Measurements from ENCODE around the gene RAB4B. TPM values are rescaled to one million over a fixed set of nuclear protein-coding genes. Genes with fewer than 3 reads are reported as not detected.

RAB4B gene
- total and polyA plus RNA-seq, 2 of the 13 experiments (the other 11 are each of a cell fraction or from before 2014, with no cell fraction given): 3.3 to 5.4 TPM

DNA sequence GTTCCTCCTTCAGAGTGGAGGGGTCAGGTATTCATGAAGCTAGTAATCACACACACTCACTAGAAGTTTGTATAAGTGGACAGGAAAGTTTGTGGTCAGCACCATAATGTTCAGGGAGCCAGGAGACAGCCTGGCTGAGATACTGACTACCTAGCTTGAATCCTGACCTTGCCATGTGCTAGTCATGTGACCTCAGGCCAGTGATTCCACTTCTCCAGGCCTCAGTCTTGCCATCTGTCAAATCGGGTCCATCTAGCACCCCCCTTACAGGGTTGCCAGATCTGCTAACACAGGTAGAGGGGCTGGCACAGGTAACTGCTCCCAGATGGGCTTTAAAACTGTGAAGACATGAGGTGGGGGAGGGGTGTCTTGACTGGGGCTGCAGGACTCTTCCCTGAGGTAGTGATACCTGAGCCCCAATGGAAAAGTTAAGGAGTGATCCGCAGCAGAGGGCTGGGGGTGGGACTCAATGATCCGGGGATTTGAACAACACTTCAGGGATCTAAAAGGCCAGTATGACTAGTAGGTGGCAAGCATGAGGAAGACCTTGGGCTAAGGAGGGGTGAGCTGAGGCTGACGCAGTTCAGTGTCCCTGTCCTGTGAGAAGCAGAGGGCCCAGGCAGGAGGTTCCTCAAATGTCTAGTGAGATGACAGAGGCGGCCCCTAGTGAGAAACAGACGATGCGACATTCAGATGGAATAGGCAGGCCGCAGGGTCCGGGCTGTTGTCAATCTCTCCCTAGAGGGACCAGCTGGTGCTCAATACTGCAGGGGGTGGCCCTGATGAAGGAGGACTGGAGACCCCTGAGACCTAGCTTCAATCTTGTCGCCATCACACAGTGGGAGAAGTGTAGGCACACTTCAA is 36.3 kb upstream of the RAB4B start:
- intact Hi-C loops (cut with micrococcal nuclease; ENCODE audit: unreplicated experiment): no loop called here
- ATAC-seq (no peak), FAIRE-seq (no peak), DNase-seq (ENCODE audit: low spot score) (no peak)
- ChIA-PET CTCF (ENCODE audit: low intra/inter-chr PET ratio, low total read pairs) (no interaction called here), POLR2A (interaction anchor here (0.6 to 2.3 kb wide), 6 partner anchors 8 to 53 kb away, joined by 3 to 8 read pairs (median 3); partner anchors contain the start of genes ACTMAP, COQ8B, ITPKC and RAB4B)
- no peaks in the 10 kb centered on the region for H3K79me2 ChIP-seq (ENCODE audit: insufficient read depth, low read length)
- no peak overlapping the region for H3K4me3 ChIP-seq (replicated peaks in 1 of 3; ENCODE audit: insufficient read depth in 1 of 3, low read depth in 2 of 3, low read length in 3 of 3)
- H3K27ac ChIP-seq (ENCODE audit: extremely low read length, insufficient read depth, low read length): no peak overlapping the region
- no peak overlapping the region for H2AFZ ChIP-seq (ENCODE audit: low read length)
- H3K9ac ChIP-seq (ENCODE audit: insufficient read depth, low read depth, low read length): no peak overlapping the region
- in situ Hi-C loops (cut with HindIII; ENCODE audit: extremely low pct_ligation_motif_present, low pct_unique_long_range_greater_than_20kb): no loop called here
- peaks cover 8 to 26% of the 10 kb centered on the region in 2 experiments for H3K36me3 ChIP-seq (replicated peaks in 1 of 2; ENCODE audit: control insufficient read depth in 1 of 2, insufficient read depth in 2 of 2, low read length in 2 of 2)
- H3K9me3 ChIP-seq (ENCODE audit: low read length): no peaks in the 10 kb centered on the region
- H3K4me2 ChIP-seq (ENCODE audit: low read depth, low read length): no peak overlapping the region
- H3K27me3 ChIP-seq (ENCODE audit: control insufficient read depth in 1 of 2, insufficient read depth in 2 of 2, low read length in 2 of 2): no peaks in the 10 kb centered on the region
- H3K4me1 ChIP-seq (ENCODE audit: insufficient read depth, low read length): peaks cover 23% of the 10 kb centered on the region
- TF ChIP-seq ZNF788 (CRISPR knock-in tag; IDR thresholded peaks at IDR 0.05; ENCODE audit: borderline replicate concordance): no peak
- no peak for TF ChIP-seq ZNF263 (CRISPR knock-in tag; IDR thresholded peaks at IDR 0.05)
- TF ChIP-seq RBM22 (optimal IDR thresholded peaks at IDR 0.05; ENCODE audit: low read length): peak; percentile 35
- TF ChIP-seq ZNF629 (CRISPR knock-in tag; conservative IDR thresholded peaks at IDR 0.05): peak; percentile 65
- TF ChIP-seq, protein P1, sequence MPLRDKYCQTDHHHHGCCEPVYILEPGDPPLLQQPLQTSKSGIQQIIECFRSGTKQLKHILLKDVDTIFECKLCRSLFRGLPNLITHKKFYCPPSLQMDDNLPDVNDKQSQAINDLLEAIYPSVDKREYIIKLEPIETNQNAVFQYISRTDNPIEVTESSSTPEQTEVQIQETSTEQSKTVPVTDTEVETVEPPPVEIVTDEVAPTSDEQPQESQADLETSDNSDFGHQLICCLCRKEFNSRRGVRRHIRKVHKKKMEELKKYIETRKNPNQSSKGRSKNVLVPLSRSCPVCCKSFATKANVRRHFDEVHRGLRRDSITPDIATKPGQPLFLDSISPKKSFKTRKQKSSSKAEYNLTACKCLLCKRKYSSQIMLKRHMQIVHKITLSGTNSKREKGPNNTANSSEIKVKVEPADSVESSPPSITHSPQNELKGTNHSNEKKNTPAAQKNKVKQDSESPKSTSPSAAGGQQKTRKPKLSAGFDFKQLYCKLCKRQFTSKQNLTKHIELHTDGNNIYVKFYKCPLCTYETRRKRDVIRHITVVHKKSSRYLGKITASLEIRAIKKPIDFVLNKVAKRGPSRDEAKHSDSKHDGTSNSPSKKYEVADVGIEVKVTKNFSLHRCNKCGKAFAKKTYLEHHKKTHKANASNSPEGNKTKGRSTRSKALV (CRISPR knock-in tag; IDR thresholded peaks at IDR 0.05): no peak
- 0 out of 2 replicates have a peak, but pooled peaks have one; percentile 5 for TF ChIP-seq POLR2G (IDR thresholded peaks at IDR 0.05; ENCODE audit: low read depth, low read length)
- no peak for TF ChIP-seq SAFB2 (CRISPR knock-in tag; IDR thresholded peaks at IDR 0.05; ENCODE audit: borderline replicate concordance, low read depth)
- BruUV-seq (replicated peaks): TSS peak; percentile 33
- H4K20me1 ChIP-seq (ENCODE audit: insufficient read depth, low read length): no peaks in the 10 kb centered on the region
- 97% methylated on average over 3 of the region's 10 CpGs for WGBS (ENCODE audit: low lambda C conversion rate)
